8988T (cell line): ENCODE results near the gene RABL6.

Source experiments
- DNase-seq: peaks from one replicate; pipeline ENCODE4 v3.0.0; 2011

The RABL6 gene

GRCh38 chr9:136886610-136887597 is 79.2 kb downstream of the RABL6 start:
- DNase-seq = peak; percentile 86

- no peak for DNase-seq
These were observed 80.7 kb downstream of the RABL6 start for GRCh38 chr9:136888454-136888853.

- DNase-seq = no peak
These were observed 82.1 kb downstream of the RABL6 start for GRCh38 chr9:136889858-136890257.

GRCh38 chr9:136890661-136891060 is 82.9 kb downstream of the RABL6 start:
- no peak for DNase-seq
